C4-2B (cell line): ENCODE data around the gene MGST2.

ENCODE experiments used
- H3K27ac ChIP-seq: fragments of 450-650 bp; 2 replicates; pipeline ENCODE4 v1.5.1; 2017
- ZFX ChIP-seq: fragments of 450-650 bp; IDR thresholded peaks from 2 replicates; pipeline ENCODE4 v1.6.1; 2017
- TF ChIP-seq, protein P1 (sequence below): fragments of 450-650 bp; conservative IDR thresholded peaks from 2 replicates; pipeline ENCODE4 v1.5.1; 2017; ENCODE audit warnings: mild to moderate bottlenecking

The MGST2 gene

DNA sequence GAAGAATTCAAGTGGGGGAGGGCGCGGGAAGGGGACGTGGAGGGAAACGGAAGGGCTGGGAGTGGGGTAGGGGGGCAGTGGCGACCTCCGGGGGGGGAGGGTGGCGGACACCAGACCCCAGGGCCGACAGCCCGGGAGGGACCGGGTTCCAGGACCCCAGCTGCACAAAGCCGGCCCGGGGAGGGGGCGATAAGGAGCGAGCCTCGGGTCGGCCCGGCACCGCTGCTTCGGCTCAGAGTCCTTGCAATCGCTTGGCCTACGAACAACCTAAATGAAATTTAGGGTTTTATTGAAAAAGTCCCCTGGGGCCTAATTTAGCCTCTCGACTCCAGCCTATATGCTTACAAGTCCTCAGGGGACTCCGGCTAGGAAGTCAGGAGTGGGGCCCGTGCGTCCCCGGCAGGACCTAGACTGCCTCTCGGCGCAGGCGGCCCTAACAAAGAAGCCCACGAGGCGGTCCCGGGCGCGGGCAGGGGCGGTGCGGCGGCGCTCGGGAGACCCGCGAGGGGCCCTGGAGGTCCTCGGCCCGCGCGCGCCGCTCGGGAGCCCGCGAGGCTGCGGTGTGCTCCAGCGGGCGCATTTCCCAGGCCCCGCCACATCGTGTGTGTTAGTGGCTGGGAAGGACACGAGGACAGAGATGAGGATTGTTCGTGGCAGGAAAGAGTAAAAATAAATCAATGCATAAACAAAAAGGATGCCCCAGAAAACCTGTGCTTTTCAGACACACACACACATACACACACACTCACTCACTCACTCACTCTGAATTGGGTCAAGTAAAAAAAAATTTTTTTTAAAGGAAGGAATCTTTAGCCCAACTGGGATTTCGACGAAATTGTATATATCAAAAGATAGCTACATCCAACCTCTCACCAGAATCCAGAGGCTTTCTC, 70.0 kb downstream of the MGST2 start:
- H3K27ac ChIP-seq = peak overlapping the region; percentile 35
- TF ChIP-seq ZFX = no peak

DNA sequence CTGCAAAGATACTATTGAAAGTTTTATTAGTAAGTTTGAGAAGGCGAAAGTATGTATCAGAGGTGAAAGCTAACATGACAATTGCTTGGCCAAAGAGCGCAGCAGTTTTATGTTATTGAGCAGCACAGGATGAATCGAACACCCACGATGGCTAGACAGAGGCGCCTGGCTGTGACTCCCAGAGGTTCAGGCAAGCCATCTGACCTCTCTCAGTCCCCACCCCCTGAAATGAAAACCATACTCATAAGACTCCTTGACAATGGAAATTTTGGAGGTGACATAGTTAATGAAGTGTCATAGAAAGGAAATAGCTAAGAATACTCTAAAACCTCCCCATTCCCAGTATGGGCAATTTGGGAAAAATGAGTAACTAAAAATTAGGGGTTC, 70.6 kb downstream of the MGST2 start:
- no peak for TF ChIP-seq ZFX
- TF ChIP-seq, protein P1, sequence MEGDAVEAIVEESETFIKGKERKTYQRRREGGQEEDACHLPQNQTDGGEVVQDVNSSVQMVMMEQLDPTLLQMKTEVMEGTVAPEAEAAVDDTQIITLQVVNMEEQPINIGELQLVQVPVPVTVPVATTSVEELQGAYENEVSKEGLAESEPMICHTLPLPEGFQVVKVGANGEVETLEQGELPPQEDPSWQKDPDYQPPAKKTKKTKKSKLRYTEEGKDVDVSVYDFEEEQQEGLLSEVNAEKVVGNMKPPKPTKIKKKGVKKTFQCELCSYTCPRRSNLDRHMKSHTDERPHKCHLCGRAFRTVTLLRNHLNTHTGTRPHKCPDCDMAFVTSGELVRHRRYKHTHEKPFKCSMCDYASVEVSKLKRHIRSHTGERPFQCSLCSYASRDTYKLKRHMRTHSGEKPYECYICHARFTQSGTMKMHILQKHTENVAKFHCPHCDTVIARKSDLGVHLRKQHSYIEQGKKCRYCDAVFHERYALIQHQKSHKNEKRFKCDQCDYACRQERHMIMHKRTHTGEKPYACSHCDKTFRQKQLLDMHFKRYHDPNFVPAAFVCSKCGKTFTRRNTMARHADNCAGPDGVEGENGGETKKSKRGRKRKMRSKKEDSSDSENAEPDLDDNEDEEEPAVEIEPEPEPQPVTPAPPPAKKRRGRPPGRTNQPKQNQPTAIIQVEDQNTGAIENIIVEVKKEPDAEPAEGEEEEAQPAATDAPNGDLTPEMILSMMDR = no peak
- no peak overlapping the region for H3K27ac ChIP-seq

DNA sequence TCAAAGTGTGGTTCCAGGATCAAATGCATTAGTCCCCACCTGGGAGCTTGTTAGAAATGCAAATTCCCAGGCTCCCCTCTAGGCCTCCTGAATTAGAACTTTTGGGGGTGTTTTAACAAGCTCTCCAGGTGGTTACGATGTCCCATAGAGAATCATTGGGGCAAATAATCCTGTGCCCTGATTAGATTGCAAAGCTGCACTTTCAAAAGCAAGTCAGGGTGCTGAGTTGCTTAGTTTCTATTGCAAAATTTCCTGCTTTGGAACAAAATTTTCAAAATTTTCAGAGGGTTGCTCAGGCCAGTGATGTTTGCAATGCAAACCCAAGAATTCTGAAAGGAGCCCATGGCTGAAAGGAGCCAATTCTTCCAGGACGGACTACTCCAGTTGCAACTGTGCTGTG, 71.0 kb downstream of the MGST2 start:
- TF ChIP-seq ZFX = no peak
- TF ChIP-seq, protein P1 = no peak
- H3K27ac ChIP-seq = no peak overlapping the region

DNA sequence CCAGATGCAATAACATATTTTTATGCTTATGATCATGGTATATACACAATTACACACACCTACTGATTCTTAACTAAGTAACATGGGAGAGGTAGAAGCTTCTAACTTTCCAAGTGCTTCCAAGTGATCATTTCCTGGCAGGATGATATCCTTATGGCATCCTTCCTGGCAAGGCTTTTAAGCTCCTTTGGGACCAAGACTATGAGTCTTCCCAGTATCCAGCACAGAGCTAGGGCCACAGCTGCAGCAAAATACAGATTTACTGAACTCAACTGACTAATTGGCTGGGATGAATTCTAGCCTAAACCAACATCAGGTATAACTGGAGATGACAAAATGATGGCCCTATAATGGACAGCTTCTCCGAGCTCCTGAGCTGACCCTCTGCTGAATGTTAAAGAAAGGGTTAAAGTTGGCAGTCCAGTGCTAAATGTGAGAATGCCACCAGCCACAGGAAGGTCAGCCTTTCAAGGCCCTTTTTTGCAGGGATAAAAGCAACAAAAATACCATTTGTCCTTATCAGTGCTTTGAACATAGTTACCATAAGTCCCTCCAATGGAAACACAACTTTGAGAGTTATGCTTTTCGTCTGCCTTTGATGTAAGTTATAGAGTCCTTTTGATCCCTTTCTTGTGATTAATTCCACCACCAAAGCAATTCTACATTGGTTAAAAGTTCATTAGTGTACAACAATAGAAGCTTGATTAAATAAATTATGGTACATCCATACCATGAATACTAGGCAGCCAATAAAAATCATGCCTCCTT, 73.4 kb downstream of the MGST2 start:
- no peak for TF ChIP-seq ZFX
- TF ChIP-seq, protein P1 = no peak
- H3K27ac ChIP-seq = no peak overlapping the region

DNA sequence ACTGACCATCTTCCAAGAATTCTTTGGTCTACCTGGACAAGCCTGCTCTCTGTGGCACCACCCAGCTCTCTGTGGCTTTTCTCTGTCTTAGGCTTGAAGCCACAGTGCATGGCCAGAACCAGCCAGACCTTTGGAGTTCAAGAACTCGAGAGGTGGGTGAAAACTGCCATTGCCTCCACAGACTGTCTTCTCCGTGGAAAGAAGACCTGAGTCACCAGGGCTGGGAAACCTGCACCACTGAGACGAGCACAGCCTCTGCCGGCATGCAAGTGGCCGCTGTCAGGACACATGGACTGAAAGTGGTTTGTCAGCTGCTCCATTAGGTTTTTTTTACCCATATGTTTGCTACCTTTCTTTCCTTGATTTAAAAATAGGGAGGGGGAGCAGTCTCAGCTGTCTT, 74.5 kb downstream of the MGST2 start:
- H3K27ac ChIP-seq = peak overlapping the region; percentile 89
- no peak for TF ChIP-seq ZFX

DNA sequence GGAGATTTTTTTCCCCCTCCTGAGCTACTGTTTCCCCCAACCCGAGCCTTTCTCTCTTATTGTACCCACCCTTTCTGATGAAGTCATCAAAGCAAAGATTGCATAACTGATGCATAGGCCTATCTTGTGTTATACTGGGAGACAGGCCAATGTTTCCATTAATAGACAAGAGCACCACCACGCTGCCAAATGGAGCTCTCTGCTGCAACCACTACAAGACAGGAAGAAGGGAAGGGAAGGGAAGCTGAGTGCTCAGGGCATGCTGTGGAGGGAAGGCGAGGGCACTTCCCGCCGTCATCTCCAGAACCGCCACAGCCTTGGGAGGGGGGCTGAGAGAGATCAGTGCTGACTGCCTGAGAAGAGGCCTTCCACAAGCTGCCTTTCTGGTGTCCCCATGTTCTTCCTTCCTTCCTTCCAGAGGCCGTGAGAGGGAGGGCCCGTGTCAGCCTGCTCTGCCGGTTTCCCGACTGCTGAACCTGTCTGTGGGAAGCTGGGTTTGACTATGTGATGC, 75.0 kb downstream of the MGST2 start:
- TF ChIP-seq, protein P1 = peak; percentile 25
- TF ChIP-seq ZFX = peak; percentile 24; the same call in 1 of the 2 replicates
- peak overlapping the region; percentile 89 for H3K27ac ChIP-seq

DNA sequence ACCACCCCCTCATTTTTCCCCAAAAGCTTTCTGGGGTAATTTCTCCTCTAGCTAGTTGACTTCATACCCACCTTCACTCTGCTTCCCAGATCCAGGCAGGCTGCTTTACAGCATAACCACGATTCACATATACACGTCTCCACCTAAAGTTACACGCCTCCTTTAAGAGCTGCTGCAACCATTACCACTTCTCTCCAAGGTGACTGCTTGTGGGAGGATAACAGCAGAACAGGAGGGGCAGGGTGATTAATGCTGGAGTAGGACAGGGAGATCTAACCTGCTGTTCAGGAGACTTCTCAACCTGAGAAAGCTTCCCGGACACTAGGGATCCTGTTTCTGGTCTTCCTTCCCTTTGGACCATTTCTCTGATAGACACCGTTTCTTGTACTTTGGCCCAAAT, 77.4 kb downstream of the MGST2 start:
- H3K27ac ChIP-seq = no peak overlapping the region; the same call in 1 of the 2 replicates
- TF ChIP-seq ZFX = no peak
- TF ChIP-seq, protein P1 = no peak

DNA sequence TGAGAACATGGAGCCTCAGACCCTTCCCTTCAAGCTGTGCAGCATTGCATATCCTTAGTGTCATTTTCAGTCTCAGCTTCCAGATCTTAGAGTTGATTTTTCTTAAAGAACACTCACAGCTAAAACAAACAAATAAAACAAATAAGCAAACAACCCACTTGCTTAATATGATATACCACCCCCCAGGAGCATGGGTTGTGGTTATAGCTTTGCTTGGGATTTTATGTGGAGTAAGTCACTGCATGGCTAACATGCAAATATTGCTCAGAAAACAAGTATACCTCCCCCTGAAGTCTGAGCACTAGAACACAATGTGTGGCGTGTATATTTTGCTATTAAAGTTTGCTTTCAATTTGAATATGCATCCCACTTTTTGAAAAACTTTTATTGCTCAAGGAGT, 78.6 kb downstream of the MGST2 start:
- H3K27ac ChIP-seq = peak overlapping the region; percentile 61
- TF ChIP-seq, protein P1 = no peak; the same call in 1 of the 2 replicates
- no peak for TF ChIP-seq ZFX
